ENCODE measurements around the gene PBX1.

The PBX1 gene

DNA sequence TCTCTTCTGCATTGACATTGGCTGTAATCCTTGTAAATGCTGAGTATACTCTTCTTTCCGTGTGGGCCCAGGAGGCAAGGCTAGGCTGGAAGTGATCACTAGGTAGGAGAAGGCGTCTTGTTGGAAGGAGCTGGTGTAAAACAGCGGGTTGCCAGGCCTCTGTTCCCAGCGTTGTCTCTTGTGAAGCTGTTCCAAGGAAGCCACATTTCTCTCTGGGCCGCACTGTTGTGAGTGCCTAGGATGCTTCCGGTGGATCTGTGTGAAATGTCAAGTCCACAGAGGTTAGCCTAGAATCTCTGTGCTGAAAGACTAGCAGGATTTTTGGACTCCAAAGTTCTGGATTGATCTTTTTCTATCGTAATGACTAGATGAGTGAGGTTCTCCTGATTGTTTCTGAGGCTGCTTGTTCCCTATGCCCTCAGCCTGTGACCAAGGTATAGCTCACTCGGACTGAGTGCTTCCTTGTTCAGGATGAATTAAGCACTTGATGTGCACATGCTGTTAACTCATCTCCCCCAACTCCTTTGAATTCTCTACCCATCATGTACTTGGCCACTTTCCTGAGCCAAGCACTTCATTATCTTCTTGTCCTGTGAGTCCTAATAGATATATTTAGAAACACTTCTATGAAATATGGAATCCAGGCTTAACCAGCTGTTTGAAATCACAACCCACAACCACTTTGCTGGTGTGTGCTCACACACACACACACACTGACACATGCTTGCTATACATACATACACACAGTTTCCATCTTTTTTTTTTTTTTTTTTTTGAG is 63.3 kb downstream of the PBX1 start:
- DNase-seq = no peak

- DNase-seq = no peak
Measured at GRCh38 chr1:164623805-164624204, 64.8 kb downstream of the PBX1 start.

DNA sequence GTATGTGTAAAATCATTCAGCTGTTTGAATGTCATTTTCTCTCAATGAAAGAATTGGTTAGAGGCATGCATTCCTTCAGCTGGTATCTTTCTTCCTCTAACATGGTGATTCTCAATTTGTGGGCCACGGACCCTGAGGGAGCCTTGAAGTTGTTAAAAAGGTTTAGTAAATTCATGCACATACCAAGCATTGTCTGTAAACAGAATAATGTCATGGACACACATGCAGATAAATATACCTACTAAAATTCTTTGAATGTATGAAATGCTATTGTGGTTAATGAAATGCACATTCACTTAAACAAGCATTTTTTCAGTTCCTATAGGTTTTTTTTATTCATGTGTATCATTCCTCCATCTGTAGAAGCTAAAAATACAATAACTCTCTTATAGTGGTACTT is 65.4 kb downstream of the PBX1 start:
- DNase-seq = no peak

GRCh38 chr1:164625004-164625617 is 66.1 kb downstream of the PBX1 start:
- DNase-seq = no peak

GRCh38 chr1:164628772-164629171 is 69.8 kb downstream of the PBX1 start:
- DNase-seq = no peak

GRCh38 chr1:164629971-164630370 is 71.0 kb downstream of the PBX1 start:
- DNase-seq = no peak

GRCh38 chr1:164630626-164631396 is 71.8 kb downstream of the PBX1 start:
- DNase-seq = no peak

DNA sequence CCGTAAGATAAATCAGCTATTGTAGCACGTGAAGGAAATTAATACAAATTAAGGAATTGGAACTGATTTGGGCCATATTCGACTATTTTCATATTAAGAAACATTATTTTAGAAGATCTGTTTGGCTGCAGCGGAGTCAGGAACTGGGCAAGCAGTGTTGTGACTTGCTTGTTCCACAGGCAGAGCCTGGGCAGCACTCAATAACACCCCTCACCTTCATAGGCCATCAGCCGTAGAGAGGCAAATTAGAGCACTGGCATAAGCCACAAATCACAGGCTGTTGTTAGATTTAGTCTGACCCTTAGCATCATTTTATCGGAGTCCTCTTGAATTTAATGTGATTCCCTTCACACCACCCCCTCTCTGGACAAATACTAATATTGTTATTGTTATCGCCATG is 72.8 kb downstream of the PBX1 start:
- no peak for DNase-seq

GRCh38 chr1:164633997-164634396 is 75.0 kb downstream of the PBX1 start:
- no peak for DNase-seq

DNA sequence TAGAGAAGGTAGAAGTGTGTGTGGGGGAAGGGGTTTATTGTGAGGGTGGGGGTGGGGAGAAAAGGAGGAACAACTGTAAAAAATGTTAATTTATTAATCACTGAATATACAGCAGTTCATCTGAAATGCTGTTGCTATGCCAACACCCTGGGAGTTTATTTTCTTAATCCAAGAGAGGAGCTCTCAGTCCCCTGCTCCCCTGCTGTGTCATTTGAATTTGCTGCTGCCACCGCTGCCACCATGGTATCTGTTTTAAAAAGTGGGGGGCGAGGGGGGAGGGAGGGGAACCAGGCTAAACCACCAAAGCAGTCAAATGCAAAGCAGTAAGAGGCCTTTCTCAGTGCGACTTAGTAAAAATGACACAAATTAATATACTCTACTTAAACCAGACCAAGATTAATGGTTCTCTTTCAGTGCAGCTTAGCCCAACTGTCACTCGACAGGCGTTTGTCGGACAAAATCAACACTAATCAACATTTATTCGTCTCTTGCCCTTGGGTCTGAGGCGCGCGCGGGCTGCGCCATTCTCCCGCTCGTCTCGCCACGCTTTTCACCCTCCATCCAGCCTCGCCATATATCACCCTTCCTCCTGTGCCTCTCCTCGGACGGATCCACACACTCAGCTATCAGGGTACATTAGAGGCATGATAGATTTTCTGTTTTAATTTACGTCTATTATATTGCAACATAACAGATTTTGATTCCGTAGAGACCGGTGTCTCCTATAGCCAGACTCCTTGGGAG is 76.2 kb downstream of the PBX1 start:
- no peak for DNase-seq

DNA sequence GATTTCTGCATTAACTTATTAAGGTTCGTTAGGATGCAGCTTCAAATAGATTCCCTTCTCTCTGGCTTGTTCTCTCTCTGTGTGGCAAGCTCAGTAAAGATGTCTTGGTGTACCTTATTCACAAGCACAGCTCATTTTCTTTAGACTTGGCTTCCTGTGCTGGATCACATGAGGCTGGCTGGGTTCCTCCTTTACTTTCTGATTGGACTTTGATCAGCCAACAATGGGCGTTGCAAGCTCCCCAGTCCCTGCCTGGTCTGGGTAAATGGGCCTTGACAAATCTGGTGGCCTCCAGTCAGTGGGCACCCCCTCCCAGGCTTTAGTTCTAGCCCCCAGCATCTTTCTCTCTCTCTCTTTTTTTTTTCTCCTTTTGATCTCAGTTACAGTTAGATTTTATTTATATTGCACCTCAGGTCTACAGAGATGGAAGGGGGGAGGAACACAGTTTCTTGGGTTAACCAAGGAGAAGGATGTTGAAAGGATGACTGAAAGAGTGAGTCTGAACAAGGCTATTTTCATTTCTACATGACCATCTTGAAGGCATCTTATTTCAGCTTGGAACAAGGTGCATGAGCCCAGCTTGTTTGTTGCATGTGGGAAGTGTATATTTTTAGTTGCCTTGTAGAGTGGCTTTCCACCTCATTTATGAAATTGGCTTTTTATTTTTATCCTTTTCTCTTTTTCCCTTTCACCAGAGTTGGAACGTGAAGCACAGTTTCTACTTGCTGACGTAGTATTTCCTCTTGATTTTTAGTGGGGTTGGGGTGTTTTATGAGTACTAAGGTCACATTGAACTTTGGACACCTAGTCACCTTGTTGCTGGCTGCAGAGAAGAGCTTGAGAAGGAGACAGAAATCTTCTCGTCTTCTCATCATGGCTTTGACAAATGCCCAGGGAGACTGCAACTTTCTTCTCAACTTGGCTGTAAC is 77.1 kb downstream of the PBX1 start:
- DNase-seq = no peak

GRCh38 chr1:164636757-164637156 is 77.8 kb downstream of the PBX1 start:
- DNase-seq = no peak

DNA sequence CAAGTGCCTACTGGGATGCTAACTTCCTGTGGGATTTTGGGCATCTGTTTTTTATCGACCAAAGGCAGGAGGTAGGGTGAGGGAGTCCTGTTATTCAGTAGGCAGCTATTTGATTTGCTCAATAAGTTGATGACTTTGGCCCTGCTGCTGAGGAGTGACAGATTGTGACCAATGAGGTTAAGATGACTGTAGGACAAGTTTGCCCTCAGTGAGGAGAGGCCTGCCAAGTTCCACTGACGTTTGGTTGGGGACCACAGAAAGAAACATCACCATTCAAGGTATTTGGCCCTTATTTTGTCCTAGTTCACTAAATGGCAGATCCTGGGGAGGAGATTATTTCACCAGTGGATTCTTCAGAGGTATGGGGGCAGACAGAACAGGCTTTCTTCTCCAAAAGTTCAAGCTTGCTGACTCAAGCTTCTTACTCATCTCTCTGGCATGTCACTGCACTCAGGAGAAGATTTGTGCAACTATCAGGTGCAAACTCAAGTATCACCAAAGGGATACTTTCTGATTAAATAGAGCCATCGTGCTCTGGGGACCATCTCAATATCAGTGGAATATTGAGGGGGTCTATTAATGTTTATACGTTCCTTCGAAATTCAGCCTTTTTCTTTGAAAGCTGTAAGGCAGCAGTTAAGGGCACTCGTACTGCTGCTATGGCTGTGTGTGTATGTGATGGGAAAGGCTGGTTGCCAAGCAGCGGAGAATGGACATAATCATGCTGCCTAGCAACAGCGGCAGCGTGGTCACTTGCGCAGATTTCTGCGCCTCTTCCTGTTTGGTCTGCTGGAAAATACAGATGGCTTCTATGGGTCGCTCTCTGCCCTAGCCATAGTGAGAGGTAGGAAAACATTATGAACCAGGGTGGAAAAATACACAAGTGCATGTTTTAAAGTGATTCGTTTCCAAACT is 78.7 kb downstream of the PBX1 start:
- DNase-seq = no peak

DNA sequence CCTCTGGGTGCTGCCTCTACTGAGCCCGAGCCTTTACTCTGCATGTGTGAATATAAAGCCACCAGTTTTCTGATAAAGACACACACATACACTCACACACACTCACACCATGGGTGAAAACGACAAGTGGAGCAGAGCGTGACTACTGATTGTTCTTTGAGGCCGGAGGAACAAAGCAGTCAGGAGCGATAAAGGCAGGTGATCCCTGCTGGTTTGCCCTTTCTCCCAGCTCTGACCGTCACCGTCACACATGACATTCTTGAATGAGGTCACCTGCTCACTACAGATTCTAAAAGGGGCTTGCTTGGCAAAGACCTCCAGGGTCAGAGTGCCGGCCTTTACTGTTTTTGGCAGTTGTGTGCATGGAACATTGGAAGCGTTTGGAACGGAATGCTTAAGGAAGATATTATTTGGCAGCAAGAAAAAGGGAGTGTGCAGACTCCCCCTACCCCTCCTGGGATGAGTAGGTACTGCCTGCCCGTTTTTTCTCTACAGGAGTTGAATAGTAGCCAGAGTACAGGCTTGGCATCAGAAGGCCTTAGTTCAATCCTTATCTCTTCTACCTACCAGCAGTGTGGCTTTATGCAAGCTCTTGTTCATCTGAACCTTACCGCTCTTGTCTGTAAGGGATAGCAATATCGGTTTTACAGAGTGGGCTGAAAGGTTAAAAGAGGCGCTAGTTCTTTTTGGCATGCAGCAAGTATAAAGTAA is 79.7 kb downstream of the PBX1 start:
- DNase-seq = no peak

DNA sequence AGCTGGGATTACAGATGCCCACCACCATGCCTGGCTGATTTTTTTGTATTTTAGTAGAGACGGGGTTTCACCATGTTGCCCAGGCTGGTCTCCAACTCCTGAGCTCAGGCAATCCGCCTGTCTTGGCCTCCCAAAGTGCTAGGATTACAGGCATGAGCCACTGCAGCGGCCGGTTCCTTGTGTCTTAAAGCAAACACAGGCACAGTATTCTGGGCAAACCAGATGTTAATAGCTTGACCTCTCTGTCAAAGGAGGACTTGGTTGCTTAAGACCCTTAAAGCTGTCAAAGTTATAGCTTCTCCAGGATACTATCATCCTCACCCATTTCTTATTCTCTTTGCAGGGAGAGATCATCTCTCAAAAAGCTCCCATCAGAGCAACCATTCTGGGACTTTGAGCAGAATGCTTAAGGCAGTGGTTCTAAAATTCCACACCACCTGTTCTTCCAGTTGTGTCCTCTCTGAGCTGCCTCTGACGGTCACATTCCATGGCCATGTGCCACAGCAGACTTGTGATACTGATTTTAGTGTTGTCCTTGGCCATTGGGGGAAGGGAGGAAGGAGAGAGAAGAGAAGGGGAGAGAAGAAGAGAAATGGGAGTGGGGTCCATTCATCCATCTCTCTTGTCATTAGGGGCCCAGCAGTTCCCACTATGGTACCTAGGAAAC is 81.8 kb downstream of the PBX1 start:
- DNase-seq = no peak

DNA sequence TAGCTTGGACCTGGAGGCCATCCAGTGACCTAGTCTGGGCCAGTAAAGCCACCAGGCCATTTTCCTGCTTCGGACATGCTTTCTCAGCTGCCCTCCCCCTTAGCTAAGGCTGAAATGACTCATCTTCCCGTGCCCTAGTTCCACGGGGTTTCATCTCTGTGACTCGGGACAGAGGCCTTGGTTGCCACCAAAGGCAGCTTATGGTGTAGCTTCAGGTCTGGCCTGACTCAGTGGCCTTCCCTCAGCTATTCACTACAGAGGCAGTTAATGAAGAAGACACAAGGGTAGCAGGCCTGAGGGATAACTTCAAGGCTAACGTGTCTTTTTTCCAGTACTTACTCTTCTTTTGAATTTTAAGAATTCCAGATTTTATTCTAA is 82.4 kb downstream of the PBX1 start:
- no peak for DNase-seq

GRCh38 chr1:164643018-164643417 is 84.0 kb downstream of the PBX1 start:
- DNase-seq = no peak

GRCh38 chr1:164644268-164644667 is 85.3 kb downstream of the PBX1 start:
- DNase-seq = no peak

DNA sequence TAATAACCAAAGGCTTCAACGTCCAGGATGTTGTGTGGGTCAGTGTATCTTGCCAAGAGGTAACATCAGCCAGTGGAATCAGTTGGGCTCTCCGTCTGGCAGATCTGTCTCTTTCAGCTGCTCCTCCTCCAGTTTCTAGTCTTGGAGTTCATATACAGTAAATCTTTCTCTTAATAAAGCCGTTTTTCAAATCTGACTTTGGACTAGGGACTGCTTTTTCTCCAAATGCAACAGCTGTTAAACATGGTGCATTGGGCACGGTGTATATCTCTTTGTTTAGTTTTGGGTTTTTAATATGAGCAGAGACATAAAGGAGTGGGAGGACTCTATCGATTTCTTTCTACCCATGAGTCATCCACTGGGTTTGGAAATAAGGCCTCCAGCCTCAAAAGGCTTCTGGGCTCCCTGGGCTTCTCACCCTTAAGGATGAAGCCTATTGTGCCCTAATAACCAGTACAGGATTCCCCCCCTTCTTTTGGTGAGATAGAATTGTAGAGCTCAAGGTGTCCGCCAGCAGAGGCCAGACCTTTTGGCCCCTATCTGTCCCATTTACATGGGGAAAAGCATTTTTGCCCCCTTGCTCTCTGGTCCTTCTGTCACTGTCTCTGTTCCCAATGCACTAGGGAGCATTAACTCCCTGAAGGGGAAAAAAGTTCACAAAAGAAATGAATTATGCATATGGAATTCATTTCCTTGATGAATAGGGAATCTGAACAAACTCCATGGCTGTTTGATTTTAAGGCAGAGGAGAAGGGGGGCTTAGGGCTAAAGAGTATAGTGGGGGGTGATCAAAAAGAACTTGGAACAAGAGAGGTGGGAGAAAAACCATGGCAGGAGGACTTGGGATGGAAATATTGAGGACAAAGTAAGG is 86.0 kb downstream of the PBX1 start:
- no peak for DNase-seq

All from central memory CD4-positive, alpha-beta T cell (primary cell).